ENCODE results near the gene RNMT.
"Not testable (repeated sequence)": the region's sequence is repeated elsewhere in the genome, so short reads cannot be mapped to it uniquely, and the experiment has no call there.

RNMT gene

GRCh38 chr18:13745696-13746095 lies 19.2 kb downstream of the RNMT start:
- no peak for DNase-seq

- no peak for DNase-seq
Measured at GRCh38 chr18:13746633-13747032, 20.2 kb downstream of the RNMT start.

GRCh38 chr18:13751599-13751998 lies 25.1 kb downstream of the RNMT start:
- not testable (repeated sequence) for DNase-seq

GRCh38 chr18:13756261-13756660 lies 29.8 kb downstream of the RNMT start:
- DNase-seq, result no peak

GRCh38 chr18:13756671-13757070 lies 30.2 kb downstream of the RNMT start:
- no peak for DNase-seq

- DNase-seq, result peak; percentile 33
Measured at GRCh38 chr18:13758622-13759021, 32.1 kb downstream of the RNMT start.

- DNase-seq, result no peak
Measured at GRCh38 chr18:13760047-13760446, 33.6 kb downstream of the RNMT start.

GRCh38 chr18:13762690-13763439 lies 36.4 kb downstream of the RNMT start:
- no peak for DNase-seq

- no peak for DNase-seq
Measured at GRCh38 chr18:13775058-13775457, 48.6 kb downstream of the RNMT start.

GRCh38 chr18:13791181-13791580 lies 64.7 kb downstream of the RNMT start:
- no peak for DNase-seq

- DNase-seq, result no peak
Measured at GRCh38 chr18:13793819-13794218, 67.3 kb downstream of the RNMT start.

GRCh38 chr18:13796515-13796914 lies 70.0 kb downstream of the RNMT start:
- DNase-seq, result no peak

- no peak for DNase-seq
Measured at GRCh38 chr18:13797157-13797611, 70.7 kb downstream of the RNMT start.

GRCh38 chr18:13799396-13799795 lies 72.9 kb downstream of the RNMT start:
- DNase-seq, result no peak

GRCh38 chr18:13800505-13801259 lies 74.2 kb downstream of the RNMT start:
- DNase-seq, result peak; percentile 68

- DNase-seq, result no peak
Measured at GRCh38 chr18:13801260-13801601, 74.8 kb downstream of the RNMT start.

- no peak for DNase-seq
Measured at GRCh38 chr18:13804305-13804704, 77.8 kb downstream of the RNMT start.

GRCh38 chr18:13808294-13809042 lies 82.0 kb downstream of the RNMT start:
- no peak for DNase-seq

GRCh38 chr18:13809043-13809430 lies 82.6 kb downstream of the RNMT start:
- no peak for DNase-seq

GRCh38 chr18:13809531-13810255 lies 83.2 kb downstream of the RNMT start:
- DNase-seq, result no peak

- no peak for DNase-seq
Measured at GRCh38 chr18:13810950-13811485, 84.5 kb downstream of the RNMT start.

GRCh38 chr18:13811993-13812392 lies 85.5 kb downstream of the RNMT start:
- peak; percentile 6 for DNase-seq

Measured in activated CD4-positive, alpha-beta T cell treated with anti-CD3 and anti-CD28 coated beads, Interleukin-2, Interleukin-6, amounts not matched to agents 100 ng/mL and 50 ng/mL, durations not matched to agents 16 hours and 8 hours (primary cell).